Inferior parietal cortex (tissue), 1 donor: Measurements from ENCODE around the gene RANBP10.

Experiments
- DNase-seq: peaks from one replicate; pipeline ENCODE4 v3.0.0-alpha.2; 2016; ENCODE audit errors: extremely low spot score

The RANBP10 gene

DNA sequence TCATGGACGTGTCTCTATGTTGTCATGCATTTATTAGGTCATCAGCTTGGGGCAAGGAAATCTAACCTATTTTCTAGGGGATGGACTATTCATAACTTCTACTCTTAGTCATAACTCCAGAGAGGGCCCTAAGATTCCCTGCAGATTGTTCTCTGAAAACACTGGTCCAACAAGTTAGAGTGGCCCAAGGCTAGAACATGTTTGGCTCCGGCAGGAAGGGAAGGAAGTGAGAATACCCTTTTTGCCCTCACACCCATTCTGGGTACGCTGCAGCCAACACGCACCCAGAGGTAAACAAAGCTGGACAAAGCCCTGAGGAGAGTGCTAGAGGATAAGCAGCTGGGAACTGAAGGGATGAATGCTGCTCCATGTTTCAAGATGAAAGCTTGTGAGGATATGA lies 129.8 kb downstream of the RANBP10 start:
- DNase-seq: no peak

DNA sequence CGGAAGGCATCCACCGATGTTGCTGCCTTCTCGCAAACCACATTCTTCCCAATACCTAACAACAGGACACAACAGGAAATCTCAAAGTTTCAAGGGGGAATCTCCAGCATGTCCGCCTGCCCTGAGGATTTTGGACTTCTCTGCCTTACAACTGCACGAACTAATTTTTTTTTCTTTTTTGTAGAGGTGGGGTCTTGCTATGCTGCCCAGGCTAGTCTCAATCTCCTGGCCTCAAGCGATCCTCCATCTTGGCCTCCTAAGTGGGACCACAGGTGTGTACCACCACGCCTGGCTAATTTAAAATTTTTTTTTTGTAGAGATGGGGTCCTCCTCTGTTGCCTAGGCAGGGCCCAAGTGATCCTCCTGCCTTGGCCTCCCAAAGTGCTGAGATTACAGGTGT lies 130.4 kb downstream of the RANBP10 start:
- no peak for DNase-seq

DNA sequence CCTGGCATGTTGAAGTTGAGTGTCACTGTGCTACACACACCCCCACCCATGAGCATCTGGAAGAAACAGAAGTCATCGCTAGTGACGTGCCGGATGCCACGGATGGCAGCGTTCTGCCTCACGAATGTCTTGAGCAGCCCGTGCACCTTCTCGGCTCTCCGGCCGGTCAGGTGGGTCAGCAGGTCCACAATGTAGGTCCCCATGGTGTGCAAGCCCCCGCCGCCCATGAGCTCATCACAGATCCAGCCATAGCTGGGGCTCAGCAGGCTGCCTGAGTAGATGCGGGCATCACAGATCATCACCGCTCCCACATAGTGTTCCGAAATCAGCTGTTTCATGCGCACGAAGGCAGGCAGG lies 130.8 kb downstream of the RANBP10 start:
- DNase-seq: no peak

DNA sequence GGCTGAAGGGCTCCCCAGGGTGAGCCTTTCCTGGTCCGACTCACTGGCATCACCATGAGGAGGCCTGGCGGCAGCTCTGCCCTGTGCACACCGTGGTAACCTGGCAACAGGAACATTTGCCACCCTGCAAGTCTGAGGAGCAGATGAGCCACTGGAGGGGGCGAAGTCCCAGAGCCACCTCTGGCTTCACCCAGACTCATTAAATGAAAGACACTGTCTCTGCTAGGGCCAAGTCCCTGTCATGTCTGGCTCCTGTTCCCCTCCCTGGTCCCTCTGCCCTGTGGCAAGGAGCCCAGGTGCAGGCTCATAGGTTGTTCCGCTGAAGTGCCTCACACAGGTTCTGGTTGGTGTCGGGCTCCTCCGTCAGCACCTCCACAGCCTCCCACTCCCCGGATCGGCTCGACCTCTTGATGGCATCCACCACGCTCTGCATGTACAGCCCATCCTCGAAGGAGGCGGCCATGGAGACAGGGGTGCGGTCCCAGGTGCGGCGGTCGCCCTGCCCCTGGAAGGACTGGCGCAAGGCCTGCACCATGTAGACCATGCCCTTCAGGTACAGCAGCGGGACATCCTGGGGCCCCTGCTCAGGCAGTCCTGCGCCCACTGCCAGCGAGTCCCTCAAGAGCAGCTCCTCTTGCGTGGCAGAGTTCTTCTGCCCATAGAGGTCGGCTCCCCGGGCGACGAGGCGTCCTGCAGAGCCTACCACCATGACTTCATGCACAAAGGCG lies 131.3 kb downstream of the RANBP10 start:
- DNase-seq: no peak

DNA sequence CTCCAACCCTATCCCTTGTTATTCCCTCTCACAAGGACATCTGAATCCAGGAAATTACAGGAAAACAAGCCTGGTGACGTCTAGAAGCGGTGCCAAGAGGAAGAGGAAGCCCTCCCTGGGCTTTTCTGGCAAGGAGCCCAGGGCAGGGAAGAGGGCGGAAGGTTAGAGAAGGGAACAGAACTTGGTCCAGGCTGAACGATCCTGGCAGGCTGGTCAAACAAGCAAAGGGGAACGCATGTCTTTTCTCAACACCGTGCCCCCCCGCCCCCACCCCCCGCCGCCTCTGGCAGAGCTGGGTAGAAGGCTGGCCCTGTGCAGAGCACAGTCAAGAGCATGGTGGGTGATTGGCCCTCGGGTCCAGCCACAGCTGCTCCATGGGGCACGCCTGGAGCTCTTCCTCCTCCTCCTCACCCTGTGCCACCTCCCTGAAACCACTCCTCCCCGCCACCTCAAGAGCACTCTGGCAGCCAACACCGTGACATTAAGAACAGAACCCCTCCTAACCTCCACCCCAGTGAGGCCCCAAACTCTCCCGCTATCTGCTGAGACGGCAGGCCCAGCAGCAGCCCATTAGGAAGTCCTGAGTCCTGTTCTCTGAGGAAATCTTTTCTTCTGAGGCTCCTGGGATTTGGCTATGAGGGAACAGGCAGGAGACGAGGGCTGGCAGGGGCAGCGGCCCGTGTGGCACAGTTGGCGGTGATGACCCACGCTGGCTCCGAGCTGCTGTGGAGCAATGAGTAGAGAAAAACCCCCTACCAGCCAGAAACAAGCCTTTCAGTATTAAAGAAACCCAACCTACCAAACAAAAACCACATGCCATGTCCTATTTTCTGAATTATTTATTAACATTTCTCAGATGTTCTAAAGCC lies 132.4 kb downstream of the RANBP10 start:
- DNase-seq: no peak
